Measurements from ENCODE around the gene BBS12. TPM values are rescaled to one million over a fixed set of nuclear protein-coding genes. Genes with fewer than 3 reads are reported as not detected.

BBS12 gene
- 1 to 10 TPM; 2.7 to 8.5 (median 3.2) TPM for total RNA-seq

DNA sequence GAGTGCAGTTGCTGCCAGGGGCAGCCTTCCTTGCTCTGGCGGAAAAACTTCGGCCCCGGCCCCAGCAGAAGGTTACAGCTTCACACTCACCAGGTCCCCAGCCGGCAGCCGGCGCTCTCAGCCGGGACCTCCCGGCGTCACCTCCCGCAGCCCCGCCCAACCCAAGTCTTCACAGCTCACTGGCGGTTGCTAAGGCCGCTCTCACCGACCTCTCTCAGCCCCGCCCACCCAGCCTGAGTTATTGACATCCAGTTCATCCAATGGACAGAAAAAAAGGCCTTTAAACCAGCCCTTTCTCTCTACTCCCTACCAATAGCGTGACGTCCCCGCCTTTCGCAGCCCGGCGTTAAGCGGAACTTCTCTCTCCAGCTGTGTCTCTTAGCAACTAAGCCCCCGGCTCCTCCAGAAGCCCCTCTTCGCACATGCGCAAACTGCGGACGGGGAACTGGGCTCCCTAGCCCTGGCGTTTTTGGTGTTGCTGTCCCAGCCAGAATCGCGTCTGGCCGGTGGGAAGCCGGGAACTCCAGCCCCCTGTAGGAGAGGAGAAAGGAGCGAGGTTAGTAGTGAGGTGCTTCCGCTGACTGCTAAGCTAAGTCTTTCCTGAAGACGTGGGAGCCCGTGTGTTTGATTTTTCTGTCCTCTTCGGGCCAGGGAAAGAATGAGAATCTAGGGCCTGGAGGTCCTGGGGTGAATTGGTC is at the start of gene BBS12:
Gene BBS12 (plus strand): TSS at position 376 of the 698 bp plus-strand sequence. CDS start 9,189 bp downstream, outside the sequence.
- peak; percentile 100 for ATAC-seq (ENCODE audit: low FRiP score in 2 of 2)
- H3K4me3 ChIP-seq = peak within 1 kb of the TSS; percentile 59 to 84 (median 72)
- no peaks in the 10 kb centered on the region for H3K9me3 ChIP-seq
- peaks cover 0 to 23% (median 5%) of the 10 kb centered on the region in 4 donors for H3K4me1 ChIP-seq
- no peaks in the 10 kb centered on the region for H3K36me3 ChIP-seq
- peak; percentile 96 to 99 for DNase-seq
- WGBS, 2 donors = 0 to 2% methylated on average over 21 to 37 of the region's 37 CpGs
- TF ChIP-seq POLR2A (IDR thresholded peaks at IDR 0.05) (peak in 3 of 4 donors; percentile 35 to 74 (median 58)), EP300 (IDR thresholded peaks at IDR 0.05) (no peak), POLR2AphosphoS5 (IDR thresholded peaks at IDR 0.05) (peak; percentile 6 to 63)
- TF ChIP-seq, protein P1, sequence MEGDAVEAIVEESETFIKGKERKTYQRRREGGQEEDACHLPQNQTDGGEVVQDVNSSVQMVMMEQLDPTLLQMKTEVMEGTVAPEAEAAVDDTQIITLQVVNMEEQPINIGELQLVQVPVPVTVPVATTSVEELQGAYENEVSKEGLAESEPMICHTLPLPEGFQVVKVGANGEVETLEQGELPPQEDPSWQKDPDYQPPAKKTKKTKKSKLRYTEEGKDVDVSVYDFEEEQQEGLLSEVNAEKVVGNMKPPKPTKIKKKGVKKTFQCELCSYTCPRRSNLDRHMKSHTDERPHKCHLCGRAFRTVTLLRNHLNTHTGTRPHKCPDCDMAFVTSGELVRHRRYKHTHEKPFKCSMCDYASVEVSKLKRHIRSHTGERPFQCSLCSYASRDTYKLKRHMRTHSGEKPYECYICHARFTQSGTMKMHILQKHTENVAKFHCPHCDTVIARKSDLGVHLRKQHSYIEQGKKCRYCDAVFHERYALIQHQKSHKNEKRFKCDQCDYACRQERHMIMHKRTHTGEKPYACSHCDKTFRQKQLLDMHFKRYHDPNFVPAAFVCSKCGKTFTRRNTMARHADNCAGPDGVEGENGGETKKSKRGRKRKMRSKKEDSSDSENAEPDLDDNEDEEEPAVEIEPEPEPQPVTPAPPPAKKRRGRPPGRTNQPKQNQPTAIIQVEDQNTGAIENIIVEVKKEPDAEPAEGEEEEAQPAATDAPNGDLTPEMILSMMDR (IDR thresholded peaks at IDR 0.05) = peak in 2 of 6 experiments; percentile 9 to 11
- no peaks in the 10 kb centered on the region for H3K27me3 ChIP-seq
- H3K27ac ChIP-seq = peak within 1 kb of the TSS; percentile 78 to 92 (median 86)

DNA sequence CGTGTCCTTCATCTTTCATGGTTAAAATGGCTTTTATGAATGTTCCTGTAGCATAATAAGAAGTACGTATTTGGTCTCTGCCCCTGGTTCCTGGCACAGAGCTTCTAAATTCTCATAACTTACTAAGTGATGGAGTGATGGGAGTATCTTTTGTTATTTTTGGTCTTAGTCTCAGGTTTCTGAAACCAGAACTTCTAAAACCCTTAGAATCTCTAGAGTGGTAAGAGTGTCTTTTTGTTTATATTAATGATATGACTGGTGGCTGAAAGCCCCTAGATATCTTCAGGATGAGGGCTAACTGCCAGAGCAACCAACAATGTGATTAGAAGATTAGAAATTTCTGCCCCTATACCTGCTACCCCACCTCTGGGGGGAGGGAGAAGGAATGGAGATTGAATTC is 45.8 kb upstream of the BBS12 start:
- Histone ChIP-seq H3K27me3 (no peaks in the 10 kb centered on the region), H3K4me1 (peaks cover 0 to 3% (median 0%) of the 10 kb centered on the region in 4 donors), H3K27ac (no peak overlapping the region), H3K9me3 (no peaks in the 10 kb centered on the region), H3K4me3 (no peak overlapping the region), H3K36me3 (no peaks in the 10 kb centered on the region)
- DNase-seq (no peak), ATAC-seq (ENCODE audit: low FRiP score in 2 of 2) (no peak)
- 86 to 90% methylated on average over 2 of the region's 2 CpGs for WGBS, 2 donors
- TF ChIP-seq EP300 (IDR thresholded peaks at IDR 0.05) (no peak), POLR2A (IDR thresholded peaks at IDR 0.05) (no peak), POLR2AphosphoS5 (IDR thresholded peaks at IDR 0.05) (no peak)
- TF ChIP-seq, protein P1 (IDR thresholded peaks at IDR 0.05) = no peak

DNA sequence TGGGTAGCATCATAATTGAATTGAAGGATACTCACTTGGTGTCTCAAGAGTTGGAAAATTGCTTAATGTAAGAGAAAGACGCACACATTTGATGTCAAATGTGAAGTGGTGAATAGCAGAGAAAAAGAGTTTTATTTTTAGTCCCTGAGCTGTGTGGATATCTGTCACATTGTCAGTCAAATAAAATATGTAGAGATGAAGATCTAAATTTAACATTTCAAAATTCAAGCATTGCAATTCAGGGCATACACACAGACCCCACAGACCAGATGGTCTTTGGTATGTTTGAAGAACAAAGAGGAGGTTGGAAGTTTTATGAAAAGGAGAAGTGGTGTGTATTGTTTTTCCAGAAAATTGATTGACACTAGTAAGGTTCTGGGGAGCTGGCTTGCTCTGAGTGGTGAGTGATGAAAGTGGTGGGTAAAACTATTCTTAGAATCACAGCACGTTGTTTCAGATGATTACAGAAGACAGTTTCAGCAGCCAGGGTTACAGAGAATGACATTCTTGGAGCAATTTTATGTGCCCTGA is 44.9 kb upstream of the BBS12 start:
- no peaks in the 10 kb centered on the region for H3K9me3 ChIP-seq
- TF ChIP-seq, protein P1 (IDR thresholded peaks at IDR 0.05) = no peak
- no peak for TF ChIP-seq EP300 (IDR thresholded peaks at IDR 0.05)
- TF ChIP-seq POLR2AphosphoS5 (IDR thresholded peaks at IDR 0.05) = no peak
- no peak for TF ChIP-seq POLR2A (IDR thresholded peaks at IDR 0.05)
- no peaks in the 10 kb centered on the region for H3K36me3 ChIP-seq
- no peak for ATAC-seq (ENCODE audit: low FRiP score in 2 of 2)
- H3K27ac ChIP-seq = no peak overlapping the region
- peaks cover 0 to 3% (median 0%) of the 10 kb centered on the region in 4 donors for H3K4me1 ChIP-seq
- no peaks in the 10 kb centered on the region for H3K27me3 ChIP-seq
- no peak for DNase-seq
- 52 to 62% methylated on average over 2 of the region's 2 CpGs for WGBS, 2 donors
- no peak overlapping the region for H3K4me3 ChIP-seq

DNA sequence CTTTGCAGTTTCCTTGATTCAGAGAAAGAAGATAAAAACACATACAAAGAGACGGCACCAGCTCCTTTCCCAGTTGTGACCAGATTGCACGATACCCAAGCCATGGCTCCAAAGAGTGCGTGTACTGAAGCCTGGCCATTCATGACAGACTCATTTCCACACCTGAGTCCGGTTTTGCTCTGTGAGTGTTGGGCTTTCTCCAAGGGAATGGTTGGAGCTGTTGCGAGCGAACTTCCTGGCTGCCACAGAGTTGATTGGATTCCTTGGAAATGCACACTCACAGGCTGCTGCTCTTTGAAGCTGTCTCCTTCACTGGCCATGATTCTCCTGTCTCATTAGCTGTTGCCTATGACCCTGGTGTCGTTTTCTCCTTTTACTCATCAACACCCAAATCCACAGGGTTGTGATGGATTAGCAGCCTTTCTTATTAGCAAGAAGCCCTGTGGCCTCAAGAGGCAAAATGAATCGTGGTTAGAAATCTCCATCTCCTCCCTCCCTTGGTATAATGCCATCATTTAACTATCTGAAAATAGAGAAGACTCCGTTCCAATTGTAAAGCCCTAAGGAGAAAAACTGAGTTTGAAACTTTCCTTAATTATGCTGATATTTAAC is 43.9 kb upstream of the BBS12 start:
- Histone ChIP-seq H3K4me1 (peaks cover 0 to 3% (median 0%) of the 10 kb centered on the region in 4 donors), H3K27ac (no peak overlapping the region), H3K36me3 (no peaks in the 10 kb centered on the region), H3K9me3 (no peaks in the 10 kb centered on the region), H3K4me3 (peak overlapping the region in 1 of 4 donors; percentile 3), H3K27me3 (no peaks in the 10 kb centered on the region)
- DNase-seq (no peak), ATAC-seq (ENCODE audit: low FRiP score in 2 of 2) (no peak)
- TF ChIP-seq EP300 (IDR thresholded peaks at IDR 0.05) (no peak), POLR2A (IDR thresholded peaks at IDR 0.05) (no peak), POLR2AphosphoS5 (IDR thresholded peaks at IDR 0.05) (no peak)
- TF ChIP-seq, protein P1 (IDR thresholded peaks at IDR 0.05) = no peak
- WGBS, 2 donors = 63 to 69% methylated on average over 9 of the region's 9 CpGs

Measured in upper lobe of left lung (tissue), 6 donors.